ENCODE measurements around the gene COX6A2. TPM values are rescaled to one million over a fixed set of nuclear protein-coding genes. Genes with fewer than 3 reads are reported as not detected.

The COX6A2 gene
- polyA plus RNA-seq, 1 of the 3 experiments (the other 2 are of a cell fraction), result not detected

DNA sequence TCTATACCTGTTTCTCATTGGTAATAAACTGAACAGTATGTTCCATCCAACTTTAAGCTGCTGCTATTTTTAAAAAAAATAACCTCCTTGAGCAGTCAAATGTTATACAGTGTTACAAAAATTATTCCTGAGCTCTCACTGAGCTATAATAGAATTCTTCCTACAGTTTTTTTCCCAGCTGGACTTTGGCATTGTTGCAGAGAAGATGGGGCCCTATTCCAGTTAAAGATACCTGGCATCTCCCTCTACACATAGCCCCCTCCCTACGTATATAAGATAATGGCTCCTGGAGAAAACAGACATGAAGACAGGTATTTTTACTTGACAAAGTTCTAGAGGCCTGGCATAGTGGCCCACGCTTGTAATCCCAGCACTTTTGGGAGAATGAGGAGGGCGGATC, 1.6 kb upstream of the COX6A2 start:
- peaks cover 21% of the 10 kb centered on the region for H3K27me3 ChIP-seq (ENCODE audit: insufficient read depth)
- no peaks in the 10 kb centered on the region for H3K9me3 ChIP-seq
- no peak overlapping the region for H3K27ac ChIP-seq (ENCODE audit: low read depth in 2 of 2, low read length in 1 of 2)
- no peak overlapping the region for H3K4me3 ChIP-seq (ENCODE audit: low read depth in 2 of 2, low read length in 1 of 2)
- no peaks in the 10 kb centered on the region for H4K20me1 ChIP-seq (ENCODE audit: insufficient read depth)
- no peaks in the 10 kb centered on the region for H3F3A ChIP-seq (replicated peaks; ENCODE audit: insufficient read depth)
- 68% methylated on average over 3 of the region's 3 CpGs for WGBS (ENCODE audit: low lambda C conversion rate)
- H3K9ac ChIP-seq, result no peak overlapping the region
- DNase-seq, result no peak
- TF ChIP-seq, protein P1, sequence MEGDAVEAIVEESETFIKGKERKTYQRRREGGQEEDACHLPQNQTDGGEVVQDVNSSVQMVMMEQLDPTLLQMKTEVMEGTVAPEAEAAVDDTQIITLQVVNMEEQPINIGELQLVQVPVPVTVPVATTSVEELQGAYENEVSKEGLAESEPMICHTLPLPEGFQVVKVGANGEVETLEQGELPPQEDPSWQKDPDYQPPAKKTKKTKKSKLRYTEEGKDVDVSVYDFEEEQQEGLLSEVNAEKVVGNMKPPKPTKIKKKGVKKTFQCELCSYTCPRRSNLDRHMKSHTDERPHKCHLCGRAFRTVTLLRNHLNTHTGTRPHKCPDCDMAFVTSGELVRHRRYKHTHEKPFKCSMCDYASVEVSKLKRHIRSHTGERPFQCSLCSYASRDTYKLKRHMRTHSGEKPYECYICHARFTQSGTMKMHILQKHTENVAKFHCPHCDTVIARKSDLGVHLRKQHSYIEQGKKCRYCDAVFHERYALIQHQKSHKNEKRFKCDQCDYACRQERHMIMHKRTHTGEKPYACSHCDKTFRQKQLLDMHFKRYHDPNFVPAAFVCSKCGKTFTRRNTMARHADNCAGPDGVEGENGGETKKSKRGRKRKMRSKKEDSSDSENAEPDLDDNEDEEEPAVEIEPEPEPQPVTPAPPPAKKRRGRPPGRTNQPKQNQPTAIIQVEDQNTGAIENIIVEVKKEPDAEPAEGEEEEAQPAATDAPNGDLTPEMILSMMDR (IDR thresholded peaks at IDR 0.05), result no peak
- TF ChIP-seq JUND (IDR thresholded peaks at IDR 0.05) (no peak), GATA2 (CRISPR knock-in tag; IDR thresholded peaks at IDR 0.05) (no peak), NFIC (IDR thresholded peaks at IDR 0.05; ENCODE audit: borderline replicate concordance) (no peak), MEF2A (IDR thresholded peaks at IDR 0.05; ENCODE audit: borderline replicate concordance, low read depth) (no peak), EP300 (IDR thresholded peaks at IDR 0.05; ENCODE audit: borderline replicate concordance in 1 of 2, low read depth in 1 of 2, low read length in 1 of 2) (no peak), CHD2 (IDR thresholded peaks at IDR 0.05; ENCODE audit: low read length, partially characterized antibody) (no peak)
- no peaks in the 10 kb centered on the region; a peak in 1 of 4 replicates for H3K4me1 ChIP-seq (ENCODE audit: control insufficient read depth in 1 of 2, insufficient read depth in 2 of 2, low read depth in 1 of 2, low read length in 1 of 2)
- H3K4me2 ChIP-seq, result no peak overlapping the region
- POLR2A ChIA-PET, result interaction anchor here (0.6 kb wide), 1 partner anchor 11 kb away, joined by 3 read pairs; no protein-coding TSS in a partner anchor
- H3K79me2 ChIP-seq (ENCODE audit: insufficient read depth), result no peaks in the 10 kb centered on the region
- H3K9me2 ChIP-seq, result no peaks in the 10 kb centered on the region
- no peak overlapping the region for H2AFZ ChIP-seq (ENCODE audit: low read depth)
- CTCF ChIA-PET, result interaction anchor here (1.4 to 3.0 kb wide), 3 partner anchors 10 to 445 kb away, joined by 4 to 13 read pairs (median 5); no protein-coding TSS in a partner anchor
- H3K36me3 ChIP-seq (replicated peaks in 1 of 2; ENCODE audit: control insufficient read depth in 1 of 2, insufficient read depth in 2 of 2, low read length in 1 of 2), result no peaks in the 10 kb centered on the region

DNA sequence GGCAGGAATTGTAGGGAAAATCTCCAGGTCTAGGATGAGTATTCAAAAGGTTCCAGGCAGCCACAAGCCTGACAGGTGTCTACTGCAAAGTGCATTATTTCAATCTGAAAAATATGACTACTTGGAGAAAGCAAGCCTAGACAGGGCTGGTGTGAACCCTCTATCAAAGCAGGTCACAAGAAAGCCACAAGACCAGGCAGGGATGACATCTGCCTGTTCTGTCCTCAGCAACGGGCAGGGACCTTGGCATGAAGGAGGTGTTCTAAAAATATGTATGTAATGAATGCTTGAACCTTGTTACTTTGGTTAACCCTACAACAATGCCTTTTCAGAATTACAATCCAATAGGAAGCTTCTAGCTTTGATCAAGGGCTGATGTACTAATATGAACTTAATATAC, 1.2 kb upstream of the COX6A2 start:
- H4K20me1 ChIP-seq (ENCODE audit: insufficient read depth), result no peaks in the 10 kb centered on the region
- no peak for DNase-seq
- TF ChIP-seq CHD2 (IDR thresholded peaks at IDR 0.05; ENCODE audit: low read length, partially characterized antibody) (no peak), EZH2phosphoT487 (IDR thresholded peaks at IDR 0.05; ENCODE audit: borderline replicate concordance, low read depth) (no peak), NFIC (IDR thresholded peaks at IDR 0.05; ENCODE audit: borderline replicate concordance) (no peak), RCOR1 (IDR thresholded peaks at IDR 0.05; ENCODE audit: low read length) (no peak)
- TF ChIP-seq, protein P2, sequence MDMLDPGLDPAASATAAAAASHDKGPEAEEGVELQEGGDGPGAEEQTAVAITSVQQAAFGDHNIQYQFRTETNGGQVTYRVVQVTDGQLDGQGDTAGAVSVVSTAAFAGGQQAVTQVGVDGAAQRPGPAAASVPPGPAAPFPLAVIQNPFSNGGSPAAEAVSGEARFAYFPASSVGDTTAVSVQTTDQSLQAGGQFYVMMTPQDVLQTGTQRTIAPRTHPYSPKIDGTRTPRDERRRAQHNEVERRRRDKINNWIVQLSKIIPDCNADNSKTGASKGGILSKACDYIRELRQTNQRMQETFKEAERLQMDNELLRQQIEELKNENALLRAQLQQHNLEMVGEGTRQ (IDR thresholded peaks at IDR 0.05; ENCODE audit: borderline replicate concordance, low read depth, low read length), result no peak
- TF ChIP-seq, protein P3, sequence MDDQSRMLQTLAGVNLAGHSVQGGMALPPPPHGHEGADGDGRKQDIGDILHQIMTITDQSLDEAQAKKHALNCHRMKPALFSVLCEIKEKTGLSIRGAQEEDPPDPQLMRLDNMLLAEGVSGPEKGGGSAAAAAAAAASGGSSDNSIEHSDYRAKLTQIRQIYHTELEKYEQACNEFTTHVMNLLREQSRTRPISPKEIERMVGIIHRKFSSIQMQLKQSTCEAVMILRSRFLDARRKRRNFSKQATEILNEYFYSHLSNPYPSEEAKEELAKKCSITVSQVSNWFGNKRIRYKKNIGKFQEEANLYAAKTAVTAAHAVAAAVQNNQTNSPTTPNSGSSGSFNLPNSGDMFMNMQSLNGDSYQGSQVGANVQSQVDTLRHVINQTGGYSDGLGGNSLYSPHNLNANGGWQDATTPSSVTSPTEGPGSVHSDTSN (IDR thresholded peaks at IDR 0.05), result no peak
- 0% methylated on average over 1 of the region's 1 CpG for WGBS (ENCODE audit: low lambda C conversion rate)
- no peaks in the 10 kb centered on the region for H3K9me3 ChIP-seq
- H3K27me3 ChIP-seq (ENCODE audit: insufficient read depth), result peaks cover 25% of the 10 kb centered on the region
- H3F3A ChIP-seq (replicated peaks; ENCODE audit: insufficient read depth), result no peaks in the 10 kb centered on the region
- H2AFZ ChIP-seq (ENCODE audit: low read depth), result no peak overlapping the region
- CTCF ChIA-PET, result interaction anchor here (1.4 to 3.0 kb wide), 3 partner anchors 10 to 445 kb away, joined by 4 to 13 read pairs (median 5); no protein-coding TSS in a partner anchor
- no peak overlapping the region for H3K4me2 ChIP-seq
- no peaks in the 10 kb centered on the region for H3K36me3 ChIP-seq (replicated peaks in 1 of 2; ENCODE audit: control insufficient read depth in 1 of 2, insufficient read depth in 2 of 2, low read length in 1 of 2)
- H3K4me1 ChIP-seq (ENCODE audit: control insufficient read depth in 1 of 2, insufficient read depth in 2 of 2, low read depth in 1 of 2, low read length in 1 of 2), result no peaks in the 10 kb centered on the region; a peak in 1 of 4 replicates
- no peak overlapping the region for H3K9ac ChIP-seq
- H3K27ac ChIP-seq (ENCODE audit: low read depth in 2 of 2, low read length in 1 of 2), result no peak overlapping the region
- H3K4me3 ChIP-seq (ENCODE audit: low read depth in 2 of 2, low read length in 1 of 2), result no peak overlapping the region
- H3K9me2 ChIP-seq, result no peaks in the 10 kb centered on the region
- POLR2A ChIA-PET, result no interaction called here
- H3K79me2 ChIP-seq (ENCODE audit: insufficient read depth), result no peaks in the 10 kb centered on the region
